H1 (cell line): ENCODE results near the gene AP1S1. TPM values are rescaled to one million over a fixed set of nuclear protein-coding genes. Genes with fewer than 3 reads are reported as not detected.

Source experiments
- CTCF ChIA-PET: fragments of 300-600 bp; sonication (Branson Sonifier 250); formaldehyde crosslinking; loops from one replicate; lab custom pipeline; 2021; ENCODE audit not compliant: partially characterized antibody; lab: Charles Lee
- POLR2A ChIA-PET: fragments of 300-600 bp; sonication (Branson Sonifier 250); formaldehyde crosslinking; loops from one replicate; lab custom pipeline; 2021; ENCODE audit warnings: inconsistent platforms; ENCODE audit not compliant: partially characterized antibody; lab: Charles Lee
- DNase-seq, 2 experiments: peaks; one replicate each; pipeline versions ENCODE4 v3.0.0 to v3.0.0-alpha.2; 2010 to 2022; ENCODE audit warnings: low spot score in 2 of 2, low read depth in 1 of 2, mixed read lengths in 1 of 2
- FAIRE-seq: peaks from 2 replicates; lab custom pipeline; 2011; peaks lifted over from hg19 to GRCh38; lab: Jason Lieb, UNC
- H2AFZ ChIP-seq: 2 replicates; pipeline ENCODE4 v1.8.1; 2012; ENCODE audit warnings: low read length, inconsistent platforms
- H2AK5ac ChIP-seq: 2 replicates; pipeline ENCODE4 v1.6.1; 2013; ENCODE audit warnings: low read depth, low read length
- H2BK120ac ChIP-seq: replicated peaks from 2 replicates; pipeline ENCODE3; 2013; ENCODE audit warnings: low read depth, low read length, inconsistent platforms
- H2BK12ac ChIP-seq: 2 replicates; pipeline ENCODE4 v1.6.1; 2013; ENCODE audit warnings: low read depth, low read length
- H2BK15ac ChIP-seq: 2 replicates; pipeline ENCODE4 v1.6.1; 2013; ENCODE audit warnings: low read length
- H2BK20ac ChIP-seq: 2 replicates; pipeline ENCODE4 v1.6.1; 2013; ENCODE audit warnings: low read length
- H2BK5ac ChIP-seq: 2 replicates; pipeline ENCODE4 v1.6.1; 2013; ENCODE audit warnings: low read depth, low read length
- H3K14ac ChIP-seq: 2 replicates; pipeline ENCODE4 v1.6.1; 2013; ENCODE audit warnings: inconsistent platforms; ENCODE audit not compliant: insufficient read length
- H3K18ac ChIP-seq: 2 replicates; pipeline ENCODE4 v1.6.1; 2013; ENCODE audit warnings: low read length; ENCODE audit errors: extremely low read depth
- H3K23ac ChIP-seq: 2 replicates; pipeline ENCODE4 v1.6.1; 2013; ENCODE audit warnings: inconsistent platforms; ENCODE audit not compliant: insufficient read length
- H3K23me2 ChIP-seq: 2 replicates; pipeline ENCODE4 v1.6.1; 2013; ENCODE audit warnings: low read depth, low read length
- H3K27ac ChIP-seq: 2 replicates; pipeline ENCODE4 v1.6.1; 2011; ENCODE audit warnings: low read depth, low read length, inconsistent platforms
- H3K27me3 ChIP-seq, 4 experiments: replicated peaks in 1 of 4; 1 replicate in 1 of 4; 2 replicates in 3 of 4; pipeline versions ENCODE4 v1.6.1 to v1.8.1; 2011 to 2013; ENCODE audit warnings: low read length in 3 of 4, mild to moderate bottlenecking in 3 of 4, inconsistent platforms in 2 of 4, mixed read lengths in 2 of 4, moderate library complexity in 1 of 4; ENCODE audit not compliant: control insufficient read depth in 3 of 4, insufficient read depth in 3 of 4; ENCODE audit errors: extremely low read depth in 1 of 4
- H3K36me3 ChIP-seq, 4 experiments: 2 replicates each; pipeline versions ENCODE4 v1.6.1 to v1.8.1; 2011 to 2013; ENCODE audit warnings: mild to moderate bottlenecking in 4 of 4, low read length in 3 of 4, moderate library complexity in 2 of 4, control low read depth in 1 of 4, inconsistent platforms in 1 of 4; ENCODE audit not compliant: insufficient read depth in 4 of 4, control insufficient read depth in 2 of 4
- H3K4ac ChIP-seq: replicated peaks from 2 replicates; pipeline ENCODE3; 2013; ENCODE audit warnings: low read length, low read depth, mixed read lengths, inconsistent platforms; ENCODE audit not compliant: insufficient read length
- H3K4me1 ChIP-seq, 4 experiments: replicated peaks in 1 of 4; 1 replicate in 1 of 4; 2 replicates in 3 of 4; pipeline versions ENCODE4 v1.6.1 to v1.8.1; 2011 to 2013; ENCODE audit warnings: low read length in 3 of 4, inconsistent platforms in 2 of 4, mixed read lengths in 1 of 4; ENCODE audit not compliant: insufficient read depth in 4 of 4, control insufficient read depth in 3 of 4
- H3K4me2 ChIP-seq, 2 experiments: 2 replicates each; pipeline versions ENCODE4 v1.6.1 to v1.8.1; 2011 to 2013; ENCODE audit warnings: low read depth in 2 of 2, low read length in 2 of 2, control low read depth in 1 of 2, inconsistent platforms in 1 of 2, mild to moderate bottlenecking in 1 of 2; ENCODE audit not compliant: insufficient read depth in 1 of 2
- H3K4me3 ChIP-seq, 4 experiments: fragments of 200-600, 300-600 bp in 1 of 4; sonication (generic), shearing (Covaris generic), sonication (Bioruptor Twin) in 1 of 4; 2 replicates each; pipeline versions ENCODE4 v1.5.1 to v1.8.1; 2011 to 2016; ENCODE audit warnings: low read length in 4 of 4, low read depth in 3 of 4, control low read depth in 2 of 4, inconsistent platforms in 2 of 4, mild to moderate bottlenecking in 2 of 4, mixed read lengths in 1 of 4, moderate library complexity in 1 of 4; ENCODE audit not compliant: insufficient read depth in 2 of 4; ENCODE audit errors: extremely low read depth in 1 of 4
- H3K56ac ChIP-seq: replicated peaks from 2 replicates; pipeline ENCODE3; 2013; ENCODE audit warnings: low read depth, mild to moderate bottlenecking, mixed read lengths, low read length, inconsistent platforms; ENCODE audit not compliant: insufficient read length
- H3K79me1 ChIP-seq: 2 replicates; pipeline ENCODE4 v1.6.1; 2013; ENCODE audit warnings: low read depth, low read length, control low read depth
- H3K79me2 ChIP-seq, 2 experiments: 2 replicates each; pipeline versions ENCODE4 v1.6.1 to v1.8.1; 2012 to 2013; ENCODE audit warnings: low read length in 2 of 2, mild to moderate bottlenecking in 2 of 2, inconsistent platforms in 1 of 2; ENCODE audit not compliant: insufficient read depth in 2 of 2, control insufficient read depth in 1 of 2
- H3K9ac ChIP-seq, 4 experiments: replicated peaks in 1 of 4; 1 replicate in 1 of 4; 2 replicates in 3 of 4; pipeline versions ENCODE4 v1.6.1 to v1.8.1; 2011 to 2013; ENCODE audit warnings: low read depth in 3 of 4, low read length in 3 of 4, control low read depth in 2 of 4, mild to moderate bottlenecking in 2 of 4, moderate library complexity in 2 of 4, inconsistent platforms in 1 of 4; ENCODE audit errors: extremely low read depth in 1 of 4
- H3K9me3 ChIP-seq, 2 experiments: 2 replicates each; pipeline versions ENCODE4 v1.6.1 to v1.8.1; 2012 to 2013; ENCODE audit warnings: mild to moderate bottlenecking in 2 of 2, moderate library complexity in 2 of 2, control low read depth in 1 of 2, inconsistent platforms in 1 of 2, low read depth in 1 of 2, low read length in 1 of 2, mixed read lengths in 1 of 2; ENCODE audit not compliant: insufficient read depth in 2 of 2
- H4K20me1 ChIP-seq, 2 experiments: replicated peaks in 1 of 2; 2 replicates each; pipeline versions ENCODE3 to v1.8.1; 2011 to 2013; ENCODE audit warnings: inconsistent platforms in 2 of 2, low read length in 2 of 2, mild to moderate bottlenecking in 1 of 2; ENCODE audit not compliant: insufficient read depth in 2 of 2, control insufficient read depth in 1 of 2
- H4K5ac ChIP-seq: 2 replicates; pipeline ENCODE4 v1.6.1; 2013; ENCODE audit warnings: low read length, low read depth, mixed read lengths, inconsistent platforms; ENCODE audit not compliant: insufficient read length
- H4K8ac ChIP-seq: 2 replicates; pipeline ENCODE4 v1.8.0; 2013; ENCODE audit warnings: mild to moderate bottlenecking, moderate library complexity, low read length, inconsistent platforms; ENCODE audit not compliant: insufficient read depth; ENCODE audit errors: extremely low read depth
- H4K91ac ChIP-seq: replicated peaks from 2 replicates; pipeline ENCODE3; 2013; ENCODE audit warnings: low read length, mixed read lengths, inconsistent platforms; ENCODE audit not compliant: insufficient read length
- POLR2A ChIP-seq, 2 experiments: IDR thresholded peaks; 1 replicate in 1 of 2; 2 replicates in 1 of 2; pipeline ENCODE4 v1.6.1; 2011; ENCODE audit warnings: low read depth in 2 of 2, low read length in 2 of 2, mild to moderate bottlenecking in 2 of 2; ENCODE audit errors: control extremely low read depth in 1 of 2
- POLR2AphosphoS5 ChIP-seq: IDR thresholded peaks from 2 replicates; pipeline ENCODE4 v1.6.1; 2011; ENCODE audit warnings: low read depth, low read length
- RAD21 ChIP-seq, 2 experiments: IDR thresholded peaks in 1 of 2; conservative IDR thresholded peaks in 1 of 2; 2 replicates each; pipeline ENCODE4 v1.6.1; 2011; ENCODE audit warnings: low read depth in 2 of 2, low read length in 2 of 2, improper control_type of control experiment in 1 of 2, inconsistent platforms in 1 of 2, mild to moderate bottlenecking in 1 of 2, moderate library complexity in 1 of 2
- SIRT6 ChIP-seq: IDR thresholded peaks from one replicate; pipeline ENCODE4 v1.7.1; 2012; ENCODE audit warnings: low read length, inconsistent platforms
- SIX5 ChIP-seq: IDR thresholded peaks from 2 replicates; pipeline ENCODE4 v1.6.1; 2011; ENCODE audit warnings: mild to moderate bottlenecking, low read depth, low read length
- SP4 ChIP-seq: IDR thresholded peaks from 2 replicates; pipeline ENCODE4 v1.6.1; 2012; ENCODE audit warnings: low read length, inconsistent platforms
- SRF ChIP-seq: IDR thresholded peaks from 2 replicates; pipeline ENCODE4 v1.6.1; 2011; ENCODE audit warnings: mild to moderate bottlenecking, low read depth, low read length, moderate library complexity
- TAF7 ChIP-seq: optimal IDR thresholded peaks from 2 replicates; pipeline ENCODE3; 2011; ENCODE audit warnings: low read depth, mild to moderate bottlenecking, inconsistent platforms, low read length, moderate library complexity, borderline replicate concordance
- TBP ChIP-seq: IDR thresholded peaks from 2 replicates; pipeline ENCODE4 v1.6.1; 2011; ENCODE audit warnings: low read depth, low read length, improper control_type of control experiment
- TEAD4 ChIP-seq: IDR thresholded peaks from 2 replicates; pipeline ENCODE4 v1.6.1; 2012; ENCODE audit warnings: low read depth, low read length, inconsistent platforms, mixed read lengths
- WGBS, 2 experiments: shearing (Covaris generic) in 1 of 2; methylation state at CpG; one replicate each; pipeline versions ENCODE4 v1.1.6 to v1.1.7; 2013 to 2015; ENCODE audit warnings: low lambda C conversion rate in 2 of 2, mixed read lengths in 2 of 2, inconsistent platforms in 1 of 2, low coverage in 1 of 2, missing lambda C conversion rate in 1 of 2; ENCODE audit not compliant: insufficient replicate concordance in 2 of 2, insufficient coverage in 1 of 2, insufficient read length in 1 of 2; ENCODE audit errors: extremely low coverage in 1 of 2, missing lambda C conversion rate in 1 of 2; 5-methylcytosine and 5-hydroxymethylcytosine counted together
- polyA plus RNA-seq, 7 experiments: library from polyadenylated mRNA; depleted of rRNA in 3 of 7; stranded (reverse) in 5 of 7; unstranded in 2 of 7; fragments of >200 nt in 5 of 7; fragments of 200-250 nt in 2 of 7; gene quantifications; 1 replicate in 5 of 7; 2 replicates in 1 of 7; 4 replicates in 1 of 7; pipeline versions ENCODE4 v1.2.1 to v1.2.3, GENCODE V29; 2011 to 2013; ENCODE audit warnings: missing spikeins in 2 of 7, mixed read lengths in 2 of 7
- total RNA-seq: library from RNA; stranded (reverse); fragmentation: NEBNext Ultra II Directional; extraction: Animal tissue kit (Norgen Biotek cat#: 25700); gene quantifications from 2 replicates; pipeline ENCODE4 v1.2.1, GENCODE V29; 2021
- TF ChIP-seq, protein P1 (sequence below): IDR thresholded peaks from 2 replicates; pipeline ENCODE4 v1.6.1; 2012; ENCODE audit warnings: inconsistent platforms

The AP1S1 gene
- total and polyA plus RNA-seq, 2 of the 8 experiments (the other 6 are each of a cell fraction or from before 2014, with no cell fraction given): 56.1 to 59.3 TPM

GRCh38 chr7:101162551-101163278 is 8.4 kb downstream of the AP1S1 start:
- no peak overlapping the region for H4K91ac ChIP-seq
- no peak overlapping the region for H2AFZ ChIP-seq
- no peak overlapping the region for H2BK20ac ChIP-seq
- 3% methylated on average over 41 of the region's 74 CpGs; no CpG with 5 or more reads in 1 of the 2 experiments for WGBS, 2 experiments
- H3K18ac ChIP-seq: peak overlapping the region; percentile 44
- no peaks in the 10 kb centered on the region for H3K79me2 ChIP-seq
- H3K36me3 ChIP-seq: peaks cover 0 to 3% (median 0%) of the 10 kb centered on the region in 4 experiments; a peak in 1 of 8 replicates
- no peak overlapping the region for H2AK5ac ChIP-seq
- H3K27ac ChIP-seq: no peak overlapping the region
- peaks cover 34% of the 10 kb centered on the region; the same call in 1 of the 2 replicates for H3K23me2 ChIP-seq
- H3K9me3 ChIP-seq: no peaks in the 10 kb centered on the region
- H3K9ac ChIP-seq: peak overlapping the region in 3 of 4 experiments; percentile 20 to 37 (median 29); a peak in 4 of 7 replicates
- ChIA-PET CTCF (interaction anchor here (0.9 to 1.2 kb wide), 2 partner anchors 8 to 9 kb away, joined by 4 to 5 read pairs; no protein-coding TSS in a partner anchor), POLR2A (interaction anchor here (0.6 to 1.8 kb wide), 11 partner anchors 9 to 318 kb away, joined by 3 to 7 read pairs (median 3); partner anchors contain the start of genes AP1S1 and ZNHIT1)
- H4K8ac ChIP-seq: peak overlapping the region; percentile 11
- H3K4me1 ChIP-seq: peaks cover 10 to 47% (median 33%) of the 10 kb centered on the region in 4 experiments
- no peak overlapping the region for H4K5ac ChIP-seq
- no peak for FAIRE-seq
- 0 out of 2 replicates have a peak overlapping the region, but pooled peaks have one; percentile 46 for H2BK15ac ChIP-seq
- no peak overlapping the region for H2BK120ac ChIP-seq
- no peak overlapping the region for H3K56ac ChIP-seq
- no peak overlapping the region for H3K23ac ChIP-seq
- DNase-seq: peak in 1 of 2 experiments; percentile 85
- peaks cover 3 to 43% (median 25%) of the 10 kb centered on the region in 4 experiments for H3K27me3 ChIP-seq
- peak overlapping the region; percentile 37 to 63 (median 46) for H3K4me3 ChIP-seq
- H4K20me1 ChIP-seq: peaks cover 7% of the 10 kb centered on the region in 2 experiments
- H2BK5ac ChIP-seq: peak overlapping the region; percentile 75; the same call in 1 of the 2 replicates
- H3K14ac ChIP-seq: no peak overlapping the region
- peak overlapping the region; percentile 10; the same call in 1 of the 2 replicates for H2BK12ac ChIP-seq
- peak overlapping the region; percentile 44 to 72 for H3K4me2 ChIP-seq
- no peaks in the 10 kb centered on the region for H3K79me1 ChIP-seq
- H3K4ac ChIP-seq: no peak overlapping the region
- TF ChIP-seq SIRT6: no peak
- TF ChIP-seq RAD21 (IDR thresholded peaks at IDR 0.05 in 1 of 2, conservative IDR thresholded peaks at IDR 0.05 in 1 of 2; ENCODE audit: low read depth in 2 of 2, low read length in 2 of 2): no peak
- TF ChIP-seq TBP: no peak
- peak in 1 of 2 experiments; percentile 50; a peak in 1 of 3 replicates for TF ChIP-seq POLR2A (IDR thresholded peaks at IDR 0.05; ENCODE audit: control extremely low read depth in 1 of 2, low read depth in 2 of 2, low read length in 2 of 2)
- TF ChIP-seq TAF7: no peak
- TF ChIP-seq SRF: no peak
- TF ChIP-seq, protein P1, sequence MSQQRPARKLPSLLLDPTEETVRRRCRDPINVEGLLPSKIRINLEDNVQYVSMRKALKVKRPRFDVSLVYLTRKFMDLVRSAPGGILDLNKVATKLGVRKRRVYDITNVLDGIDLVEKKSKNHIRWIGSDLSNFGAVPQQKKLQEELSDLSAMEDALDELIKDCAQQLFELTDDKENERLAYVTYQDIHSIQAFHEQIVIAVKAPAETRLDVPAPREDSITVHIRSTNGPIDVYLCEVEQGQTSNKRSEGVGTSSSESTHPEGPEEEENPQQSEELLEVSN: peak; percentile 94
- TF ChIP-seq POLR2AphosphoS5: peak; percentile 29; the same call in 1 of the 2 replicates
- TF ChIP-seq SIX5: no peak
- no peak for TF ChIP-seq TEAD4
- no peak for TF ChIP-seq SP4
